HG02763 (cell line): Measurements from ENCODE around the gene SNRPB2.

Source experiments
- ATAC-seq: cut with Tn5 transposase; IDR thresholded peaks from one replicate; pipeline ENCODE4 v1.9.1; 2021; ENCODE audit warnings: mild to moderate bottlenecking, moderate library complexity; ENCODE audit not compliant: unreplicated experiment

Gene SNRPB2

DNA sequence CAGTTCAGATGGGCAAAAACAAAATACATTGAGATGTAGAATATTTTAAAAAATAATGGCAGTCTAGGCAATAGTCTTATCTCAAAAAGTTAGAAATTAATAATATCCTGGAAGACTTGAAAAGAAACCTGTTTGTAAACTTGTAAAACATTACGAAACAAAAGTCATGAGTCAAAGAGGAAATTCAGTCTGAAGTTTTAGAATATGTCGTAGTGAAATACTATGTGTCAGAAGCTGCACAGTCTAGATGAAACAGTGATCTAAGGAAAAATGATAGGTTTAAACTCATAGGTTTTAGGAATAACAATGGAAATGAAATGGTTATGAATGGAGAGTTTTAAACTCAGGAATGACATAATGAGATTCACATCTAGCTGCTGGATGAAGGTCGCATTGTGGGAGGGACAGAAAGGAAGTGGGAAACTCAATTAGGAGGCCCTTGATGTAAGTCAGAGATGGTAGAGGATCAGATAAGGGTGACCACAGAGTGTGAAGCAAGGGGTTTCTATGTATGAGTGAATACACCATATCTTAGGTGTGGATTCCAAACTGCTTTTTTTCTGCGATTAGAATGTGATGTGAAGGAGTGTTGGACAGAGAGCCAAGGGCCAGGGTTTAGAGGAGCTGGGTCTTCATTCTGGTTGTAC is 2.8 kb downstream of the SNRPB2 start:
- ATAC-seq = no peak

- ATAC-seq = no peak
Observed at GRCh38 chr20:16740365-16741072, 10.7 kb downstream of the SNRPB2 start.

GRCh38 chr20:16744178-16744807 is 14.5 kb downstream of the SNRPB2 start:
- ATAC-seq = no peak

DNA sequence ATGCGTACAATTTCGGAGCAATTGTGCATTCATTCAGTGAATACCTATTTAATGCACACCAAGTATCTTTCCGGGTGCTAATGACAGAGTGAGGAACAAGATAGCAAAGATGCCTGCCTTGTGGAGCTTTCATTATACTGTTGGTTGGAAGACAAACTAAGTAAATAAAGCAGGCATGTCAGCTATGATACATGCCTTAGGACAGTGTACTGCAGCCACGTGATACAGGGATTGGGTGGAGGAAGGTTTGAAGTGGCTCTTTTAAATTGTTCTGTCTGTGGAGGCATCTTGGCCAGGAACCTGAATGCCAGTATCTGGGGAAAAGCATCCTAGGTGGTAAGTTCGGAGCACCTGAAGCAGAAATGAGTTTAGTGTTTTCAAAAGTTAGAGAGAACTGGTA is 15.4 kb downstream of the SNRPB2 start:
- ATAC-seq = no peak

- ATAC-seq = no peak
Observed at GRCh38 chr20:16747291-16747811, 17.5 kb downstream of the SNRPB2 start.

GRCh38 chr20:16748308-16748900 is 18.6 kb downstream of the SNRPB2 start, which contains the start of gene OTOR:
TSS of gene OTOR (plus strand) at chr20:16748358. CDS start at chr20:16748402, 44 bp downstream.
- ATAC-seq = no peak

DNA sequence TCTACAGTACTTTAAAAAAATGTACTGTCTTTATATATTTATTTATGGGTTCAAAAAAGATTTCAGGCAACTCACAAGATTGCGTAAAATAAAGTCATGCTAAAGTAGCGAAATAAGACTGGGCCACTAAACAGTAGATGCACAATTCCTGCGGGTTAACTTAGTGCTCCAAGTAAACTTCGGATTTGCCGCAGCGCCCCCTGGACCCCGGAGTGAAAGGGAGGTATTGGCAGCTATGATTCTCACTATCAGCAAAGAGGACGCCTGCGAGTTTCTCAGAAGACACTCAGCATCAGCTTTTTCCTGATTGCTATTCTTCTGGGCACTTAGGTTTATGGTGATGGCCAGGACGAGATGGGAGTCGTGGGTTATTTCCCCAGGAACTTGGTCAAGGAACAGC is 19.7 kb downstream of the SNRPB2 start:
- ATAC-seq = no peak

- no peak for ATAC-seq
Observed at GRCh38 chr20:16752082-16752481, 22.3 kb downstream of the SNRPB2 start.

- ATAC-seq = no peak
Observed at GRCh38 chr20:16752901-16753300, 23.1 kb downstream of the SNRPB2 start.

DNA sequence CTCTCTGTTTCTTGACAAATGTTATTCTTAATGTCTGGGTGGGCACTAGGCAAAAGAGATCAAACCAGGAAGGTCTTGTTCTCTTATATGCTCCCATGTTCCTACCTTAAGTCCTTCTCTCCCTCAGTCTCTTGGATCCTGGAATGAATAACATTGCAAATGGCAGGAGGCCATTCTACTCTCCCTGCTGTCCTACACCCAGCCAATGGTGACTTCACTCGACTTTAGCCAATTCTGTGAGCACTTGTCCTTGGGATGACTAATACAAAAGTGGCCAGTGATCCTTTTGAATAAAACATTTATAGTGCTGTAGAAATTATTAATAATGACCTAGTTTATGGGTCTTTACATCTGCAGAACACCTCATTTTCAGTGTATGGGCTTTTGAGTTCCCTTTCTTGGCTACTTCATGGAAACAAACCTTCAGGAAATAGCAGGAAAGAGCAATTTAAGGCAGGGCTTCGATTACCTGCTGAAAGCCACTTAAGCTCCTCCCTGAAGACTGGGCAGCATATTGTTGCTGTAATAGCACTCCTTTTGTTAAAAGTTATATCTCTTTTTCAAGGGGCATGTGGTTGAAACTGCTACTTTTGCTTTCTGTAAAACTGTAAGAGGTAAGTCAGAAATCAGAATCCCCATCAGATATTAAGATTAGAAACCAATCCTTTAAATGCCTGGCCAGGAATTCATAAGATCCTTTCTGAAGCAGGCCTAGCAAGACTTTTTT is 28.8 kb downstream of the SNRPB2 start:
- no peak for ATAC-seq

- no peak for ATAC-seq
Observed at GRCh38 chr20:16759181-16759563, 29.3 kb downstream of the SNRPB2 start.

GRCh38 chr20:16760431-16761304 is 30.8 kb downstream of the SNRPB2 start:
- ATAC-seq = no peak

DNA sequence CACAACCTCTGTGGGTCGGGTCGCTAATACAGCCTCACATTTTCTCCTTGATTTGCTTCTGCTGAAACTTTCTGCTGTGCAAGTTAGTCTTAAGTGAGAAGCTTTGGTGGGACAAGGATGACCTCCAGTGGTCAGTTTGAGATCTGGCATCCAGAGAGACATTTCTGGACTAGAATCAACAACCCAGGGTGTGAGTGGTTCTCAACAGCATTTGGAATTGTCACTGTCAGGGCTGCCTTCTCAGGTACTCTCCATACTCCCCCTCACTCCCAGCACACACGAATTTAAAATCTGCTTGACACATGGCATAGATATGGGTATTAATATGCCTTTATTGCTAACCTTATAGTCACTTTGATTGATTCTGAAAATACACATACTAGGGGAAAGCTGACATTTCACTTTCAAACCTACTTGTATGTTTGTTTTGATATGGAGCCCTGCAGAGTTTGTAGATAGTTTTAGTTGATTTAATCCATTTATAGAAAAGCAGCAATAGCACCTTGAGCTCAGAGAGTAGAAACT is 31.5 kb downstream of the SNRPB2 start:
- ATAC-seq = no peak

- ATAC-seq = no peak
Observed at GRCh38 chr20:16764560-16764959, 34.7 kb downstream of the SNRPB2 start.

GRCh38 chr20:16771213-16771612 is 41.4 kb downstream of the SNRPB2 start:
- ATAC-seq = no peak

DNA sequence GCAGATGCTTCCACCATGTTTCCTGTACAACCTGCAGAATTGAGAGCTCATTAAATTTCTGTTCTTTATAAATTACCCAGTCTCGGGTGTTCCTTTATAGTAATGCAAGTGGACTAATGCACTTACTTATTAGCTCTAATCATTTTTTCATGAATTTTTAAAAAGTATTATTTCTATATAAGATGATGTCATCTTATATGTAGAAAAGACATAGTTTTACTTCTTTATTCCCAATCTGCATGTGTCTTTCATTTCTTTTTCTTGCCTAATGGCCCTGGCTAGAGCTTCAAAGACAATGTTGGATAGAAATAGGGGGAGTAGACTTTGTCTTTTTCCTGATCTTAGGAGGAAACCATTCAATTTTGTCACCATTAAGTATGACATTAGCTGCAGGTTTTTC is 46.1 kb downstream of the SNRPB2 start:
- ATAC-seq = no peak

DNA sequence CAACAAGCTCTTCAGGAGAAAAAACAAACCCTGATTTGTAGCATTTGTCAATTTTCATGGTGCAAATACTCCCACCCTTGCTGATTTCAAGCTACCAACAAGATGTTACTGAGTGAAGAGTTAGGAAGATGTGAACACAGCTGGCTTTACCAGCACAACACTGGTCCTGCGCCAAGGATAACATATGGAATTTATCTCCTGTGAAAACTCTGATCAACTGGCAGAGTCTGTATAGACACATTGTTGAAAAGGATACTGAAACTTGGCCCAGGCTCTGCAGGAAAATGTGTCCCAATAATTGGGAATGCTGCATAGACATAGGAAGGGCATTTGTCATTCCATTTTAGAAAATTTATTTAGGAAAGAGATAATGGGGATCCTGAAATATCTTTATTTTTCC is 47.3 kb downstream of the SNRPB2 start:
- ATAC-seq = no peak

DNA sequence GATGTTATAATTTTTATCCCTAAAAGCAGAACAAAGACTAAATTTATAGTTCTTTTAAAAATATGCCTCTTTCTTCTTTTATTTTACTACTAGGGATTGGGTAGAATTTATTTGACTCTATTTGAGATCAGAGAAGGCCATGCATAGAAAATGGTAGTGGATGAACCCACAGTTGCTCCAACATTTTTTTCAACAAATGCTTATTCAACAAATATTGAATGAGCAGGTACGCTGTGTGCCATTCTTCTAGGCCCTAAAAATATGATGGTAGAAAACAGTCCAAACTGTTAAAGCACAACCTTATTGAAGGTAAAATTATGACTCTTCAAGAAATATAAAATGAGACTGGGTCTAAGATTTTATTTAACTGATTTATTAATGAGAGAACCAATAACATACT is 48.3 kb downstream of the SNRPB2 start:
- no peak for ATAC-seq

GRCh38 chr20:16781496-16781895 is 51.7 kb downstream of the SNRPB2 start:
- ATAC-seq = no peak

GRCh38 chr20:16785226-16785625 is 55.4 kb downstream of the SNRPB2 start:
- ATAC-seq = no peak
